Mesendoderm (in vitro differentiated cells): Measurements from ENCODE around the gene SLC25A12. TPM values are rescaled to one million over a fixed set of nuclear protein-coding genes. Genes with fewer than 3 reads are reported as not detected.

ENCODE experiments used
- DNase-seq: peaks from one replicate; pipeline ENCODE4 v3.0.0; 2013
- H2AK5ac ChIP-seq: 2 replicates; pipeline ENCODE4 v1.6.1; 2013; ENCODE audit warnings: low read length, inconsistent platforms
- H2BK120ac ChIP-seq: 2 replicates; pipeline ENCODE4 v1.6.1; 2013; ENCODE audit warnings: low read depth, mild to moderate bottlenecking, low read length, moderate library complexity, mixed read lengths
- H2BK15ac ChIP-seq: replicated peaks from 2 replicates; pipeline ENCODE4 v1.6.1; 2013; ENCODE audit warnings: low read depth, mild to moderate bottlenecking, moderate library complexity
- H2BK5ac ChIP-seq: 2 replicates; pipeline ENCODE4 v1.6.1; 2013; ENCODE audit warnings: low read length, inconsistent platforms
- H3K18ac ChIP-seq: 2 replicates; pipeline ENCODE4 v1.6.1; 2013; ENCODE audit warnings: mild to moderate bottlenecking, low read length, mixed read lengths
- H3K23ac ChIP-seq: one replicate; pipeline ENCODE4 v1.6.1; 2013; ENCODE audit warnings: low read length
- H3K27ac ChIP-seq: 2 replicates; pipeline ENCODE4 v1.5.1; 2013; ENCODE audit warnings: low read depth, mild to moderate bottlenecking, inconsistent platforms, low read length, moderate library complexity
- H3K27me3 ChIP-seq: 2 replicates; pipeline ENCODE4 v1.6.1; 2013; ENCODE audit warnings: low read length, control low read depth, mild to moderate bottlenecking, inconsistent platforms; ENCODE audit not compliant: insufficient read depth, poor library complexity
- H3K36me3 ChIP-seq: 2 replicates; pipeline ENCODE4 v1.6.1; 2013; ENCODE audit warnings: low read length, inconsistent platforms; ENCODE audit not compliant: control insufficient read depth, insufficient read depth
- H3K4ac ChIP-seq: one replicate; pipeline ENCODE4 v1.6.1; 2013; ENCODE audit warnings: low read depth, mild to moderate bottlenecking, low read length, moderate library complexity
- H3K4me1 ChIP-seq: 2 replicates; pipeline ENCODE4 v1.6.1; 2013; ENCODE audit warnings: low read depth, low read length, inconsistent platforms; ENCODE audit not compliant: control insufficient read depth
- H3K4me2 ChIP-seq: 2 replicates; pipeline ENCODE4 v1.6.1; 2013; ENCODE audit warnings: low read length
- H3K4me3 ChIP-seq: 2 replicates; pipeline ENCODE4 v1.5.1; 2013; ENCODE audit warnings: mild to moderate bottlenecking, low read length
- H3K56ac ChIP-seq: one replicate; pipeline ENCODE4 v1.6.1; 2013; ENCODE audit warnings: low read length
- H3K79me1 ChIP-seq: 2 replicates; pipeline ENCODE4 v1.6.1; 2013; ENCODE audit warnings: low read length, inconsistent platforms
- H3K79me2 ChIP-seq: 2 replicates; pipeline ENCODE4 v1.6.1; 2013; ENCODE audit warnings: mild to moderate bottlenecking, low read length; ENCODE audit not compliant: control insufficient read depth, insufficient read depth
- H3K9ac ChIP-seq: 2 replicates; pipeline ENCODE4 v1.6.1; 2013; ENCODE audit warnings: low read length, inconsistent platforms
- H4K5ac ChIP-seq: one replicate; pipeline ENCODE4 v1.6.1; 2013; ENCODE audit warnings: low read length
- H4K8ac ChIP-seq: one replicate; pipeline ENCODE4 v1.6.1; 2013; ENCODE audit warnings: low read depth, mild to moderate bottlenecking, control low read depth, low read length, moderate library complexity
- WGBS: extraction: QIAGEN DNeasy Blood & Tissue Kit; methylation state at CpG from one replicate; pipeline ENCODE4 v1.1.7; 2013; ENCODE audit warnings: low lambda C conversion rate, missing lambda C conversion rate; ENCODE audit not compliant: insufficient coverage; ENCODE audit errors: extremely low coverage; 5-methylcytosine and 5-hydroxymethylcytosine counted together
- polyA plus RNA-seq, 2 experiments: library from polyadenylated mRNA; stranded (reverse); fragments of 200-250 nt; gene quantifications; one replicate each; pipeline ENCODE4 v1.2.3, GENCODE V29; 2013

Gene SLC25A12
- polyA plus RNA-seq (2013, experiment 1 of 2): 4.0 TPM
- 4.1 TPM for polyA plus RNA-seq (2013, experiment 2 of 2)

DNA sequence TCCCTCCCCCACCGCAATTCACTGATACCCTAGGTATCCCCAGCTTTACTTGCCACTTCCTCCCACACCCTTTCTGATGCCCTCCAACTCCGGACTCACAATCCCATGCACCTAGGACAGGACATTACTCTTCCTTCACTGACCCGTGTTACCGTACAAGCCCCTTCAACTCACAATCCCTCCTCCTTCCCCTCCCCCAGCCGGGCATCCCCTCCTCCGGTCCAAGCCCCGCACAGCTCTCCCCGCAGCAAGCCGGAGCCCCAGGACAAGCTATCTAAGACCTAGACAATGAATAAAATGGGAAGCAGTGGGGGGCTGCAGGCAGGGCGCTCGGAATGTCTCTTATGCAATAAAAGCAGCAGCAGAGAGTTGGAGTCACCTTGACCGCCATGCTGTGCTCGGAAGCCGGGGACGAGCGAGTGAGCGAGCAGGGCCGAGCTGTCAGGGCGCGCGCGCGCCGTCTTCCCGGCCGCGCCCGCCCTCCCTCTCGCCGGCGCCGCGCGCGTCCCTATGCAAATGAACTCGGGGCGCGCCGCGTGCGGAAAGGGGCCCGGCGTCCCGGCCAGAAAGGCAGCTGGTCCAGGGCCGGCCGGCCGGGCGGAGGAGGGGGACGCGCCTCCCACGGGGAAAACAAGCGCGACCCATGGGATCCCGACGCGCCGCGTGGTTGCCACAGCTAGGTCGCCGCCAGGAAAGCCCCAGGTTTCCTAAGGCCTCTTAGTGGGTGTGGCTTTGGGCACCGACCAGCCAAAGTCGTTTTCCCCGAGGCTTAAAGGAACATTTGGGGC lies at the start of gene SLC25A12:
TSS of gene SLC25A12 (minus strand) at position 421 of the 788 bp plus-strand sequence. CDS start at position 391, 30 bp downstream.
- Histone ChIP-seq H3K23ac (no peak within 1 kb of the TSS), H3K4me3 (peak within 1 kb of the TSS; percentile 55), H4K5ac (no peak within 1 kb of the TSS), H3K27me3 (no peaks in the 10 kb centered on the region), H3K18ac (peak within 1 kb of the TSS; percentile 28), H2AK5ac (no peak within 1 kb of the TSS), H3K79me1 (no peaks in the 10 kb centered on the region), H3K4me1 (no peaks in the 10 kb centered on the region), H3K4me2 (peak within 1 kb of the TSS; percentile 99), H2BK15ac (peak within 1 kb of the TSS; percentile 14), H3K56ac (peak within 1 kb of the TSS; percentile 92), H4K8ac (no peak within 1 kb of the TSS), H2BK120ac (no peak within 1 kb of the TSS), H3K4ac (no peak within 1 kb of the TSS), H3K9ac (peak within 1 kb of the TSS; percentile 77), H3K36me3 (no peaks in the 10 kb centered on the region), H3K79me2 (no peaks in the 10 kb centered on the region), H3K27ac (no peak within 1 kb of the TSS), H2BK5ac (peak within 1 kb of the TSS; percentile 42)
- WGBS: no CpG with 5 or more reads among the region's 63 CpGs
- DNase-seq: peak; percentile 90

DNA sequence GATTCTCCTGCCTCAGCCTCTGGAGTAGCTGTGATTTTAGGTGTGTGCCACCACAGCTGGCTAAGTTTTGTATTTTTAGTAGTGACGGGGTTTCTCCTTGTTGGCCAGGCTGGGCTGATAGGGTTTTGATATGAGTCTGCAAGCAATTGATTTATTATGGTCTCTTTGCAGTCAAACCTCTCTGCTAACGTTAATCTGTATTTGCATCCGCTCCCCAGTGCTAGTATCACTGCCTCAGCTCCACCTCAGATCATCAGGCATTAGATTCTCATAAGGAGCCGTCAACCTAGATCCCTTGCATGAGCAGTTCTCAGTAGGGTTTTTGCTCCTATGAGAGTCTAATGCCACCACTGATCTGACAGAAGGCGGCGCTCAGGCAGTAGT lies 47.3 kb upstream of the SLC25A12 start:
- Histone ChIP-seq H2BK5ac (no peak overlapping the region), H2BK15ac (no peak overlapping the region), H3K4me2 (no peak overlapping the region), H3K23ac (no peak overlapping the region), H3K4me3 (no peak overlapping the region), H3K18ac (no peak overlapping the region), H3K4ac (no peak overlapping the region), H4K8ac (no peak overlapping the region), H3K27ac (no peak overlapping the region), H3K27me3 (no peaks in the 10 kb centered on the region), H3K4me1 (no peaks in the 10 kb centered on the region), H3K9ac (no peak overlapping the region), H4K5ac (no peak overlapping the region), H2BK120ac (no peak overlapping the region), H3K36me3 (peaks cover 2% of the 10 kb centered on the region), H3K79me1 (peaks cover 10% of the 10 kb centered on the region), H2AK5ac (no peak overlapping the region), H3K79me2 (peaks cover 9% of the 10 kb centered on the region), H3K56ac (no peak overlapping the region)
- WGBS: no CpG with 5 or more reads among the region's 6 CpGs
- DNase-seq: no peak

DNA sequence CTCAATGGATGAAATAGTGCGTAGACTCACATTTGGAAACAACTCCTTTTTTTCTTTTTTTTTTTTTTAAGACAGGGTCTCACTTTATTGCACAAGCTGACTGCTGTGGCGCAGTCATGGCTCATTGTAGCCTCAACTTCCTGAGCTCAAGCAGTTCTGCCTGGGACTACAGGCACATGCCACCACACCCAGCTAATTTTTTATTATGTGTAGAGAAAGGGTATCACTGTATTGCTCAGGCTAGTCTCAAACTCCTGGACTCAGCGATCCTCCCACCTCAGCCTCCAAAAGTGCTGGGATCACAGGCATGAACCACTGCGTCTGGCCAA lies 45.7 kb upstream of the SLC25A12 start:
- Histone ChIP-seq H3K4me2 (no peak overlapping the region), H3K56ac (no peak overlapping the region), H2BK5ac (no peak overlapping the region), H3K23ac (no peak overlapping the region), H3K79me1 (peaks cover 14% of the 10 kb centered on the region), H4K8ac (no peak overlapping the region), H3K27ac (no peak overlapping the region), H2BK15ac (no peak overlapping the region), H3K4ac (no peak overlapping the region), H3K18ac (no peak overlapping the region), H3K27me3 (no peaks in the 10 kb centered on the region), H3K9ac (no peak overlapping the region), H3K36me3 (peaks cover 2% of the 10 kb centered on the region), H4K5ac (no peak overlapping the region), H3K79me2 (peaks cover 12% of the 10 kb centered on the region), H2BK120ac (no peak overlapping the region), H3K4me1 (no peaks in the 10 kb centered on the region), H2AK5ac (no peak overlapping the region), H3K4me3 (no peak overlapping the region)
- DNase-seq: no peak
- WGBS: no CpG with 5 or more reads among the region's 4 CpGs

DNA sequence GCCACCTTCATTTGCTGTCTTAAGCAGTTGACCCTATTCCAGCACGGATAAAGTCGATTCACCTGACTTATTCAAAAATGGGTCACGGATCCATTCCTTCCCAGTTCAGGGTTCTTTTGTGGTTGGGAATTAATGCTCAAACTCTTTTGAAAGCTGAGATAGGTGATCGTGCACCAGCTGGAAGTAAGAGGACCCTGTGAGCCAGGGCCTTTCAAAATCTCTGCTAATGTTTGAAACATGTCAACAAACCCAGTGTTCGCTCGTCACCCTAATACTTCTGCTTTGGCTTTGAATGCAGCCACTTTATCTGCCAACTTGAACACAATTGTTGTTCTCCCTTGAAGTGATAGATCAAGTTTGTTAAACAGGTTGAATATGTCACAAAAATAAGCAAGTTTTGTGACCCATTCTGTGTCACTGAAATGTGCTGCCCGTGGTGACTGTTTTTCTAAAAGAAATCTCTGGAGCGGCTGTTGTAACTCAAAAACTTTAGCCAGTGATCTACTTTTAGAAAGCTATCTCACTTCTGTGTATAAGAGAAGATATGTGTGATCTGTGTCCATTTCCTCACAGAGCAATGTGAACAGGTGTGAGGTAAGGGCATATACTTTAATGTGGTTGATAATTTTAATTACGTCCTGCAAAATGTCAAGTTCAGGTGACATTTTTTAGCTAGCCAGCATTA lies 45.2 kb upstream of the SLC25A12 start:
- Histone ChIP-seq H3K27ac (no peak overlapping the region), H2BK5ac (no peak overlapping the region), H3K4me1 (no peaks in the 10 kb centered on the region), H3K4me3 (no peak overlapping the region), H3K79me1 (peaks cover 14% of the 10 kb centered on the region), H3K56ac (no peak overlapping the region), H3K4me2 (no peak overlapping the region), H3K23ac (no peak overlapping the region), H3K27me3 (no peaks in the 10 kb centered on the region), H4K8ac (no peak overlapping the region), H3K79me2 (peaks cover 14% of the 10 kb centered on the region), H2BK15ac (no peak overlapping the region), H3K4ac (no peak overlapping the region), H2BK120ac (no peak overlapping the region), H3K36me3 (peaks cover 2% of the 10 kb centered on the region), H4K5ac (no peak overlapping the region), H3K9ac (no peak overlapping the region), H3K18ac (no peak overlapping the region), H2AK5ac (no peak overlapping the region)
- no CpG with 5 or more reads among the region's 9 CpGs for WGBS
- DNase-seq: no peak

- Histone ChIP-seq H4K8ac (no peak overlapping the region), H3K27me3 (no peaks in the 10 kb centered on the region), H3K23ac (no peak overlapping the region), H2AK5ac (no peak overlapping the region), H2BK15ac (no peak overlapping the region), H3K4me2 (no peak overlapping the region), H3K56ac (no peak overlapping the region), H3K36me3 (no peaks in the 10 kb centered on the region), H3K4me1 (no peaks in the 10 kb centered on the region), H3K79me1 (peaks cover 7% of the 10 kb centered on the region), H3K18ac (no peak overlapping the region), H3K4ac (no peak overlapping the region), H3K4me3 (no peak overlapping the region), H2BK120ac (no peak overlapping the region), H2BK5ac (no peak overlapping the region), H4K5ac (no peak overlapping the region), H3K79me2 (peaks cover 12% of the 10 kb centered on the region), H3K27ac (no peak overlapping the region), H3K9ac (no peak overlapping the region)
- DNase-seq: no peak
- WGBS: no CpG with 5 or more reads among the region's 4 CpGs
Observed at GRCh38 chr2:171930385-171930784, 36.3 kb upstream of the SLC25A12 start.
